ENCODE results near the gene ADTRP.

DNA sequence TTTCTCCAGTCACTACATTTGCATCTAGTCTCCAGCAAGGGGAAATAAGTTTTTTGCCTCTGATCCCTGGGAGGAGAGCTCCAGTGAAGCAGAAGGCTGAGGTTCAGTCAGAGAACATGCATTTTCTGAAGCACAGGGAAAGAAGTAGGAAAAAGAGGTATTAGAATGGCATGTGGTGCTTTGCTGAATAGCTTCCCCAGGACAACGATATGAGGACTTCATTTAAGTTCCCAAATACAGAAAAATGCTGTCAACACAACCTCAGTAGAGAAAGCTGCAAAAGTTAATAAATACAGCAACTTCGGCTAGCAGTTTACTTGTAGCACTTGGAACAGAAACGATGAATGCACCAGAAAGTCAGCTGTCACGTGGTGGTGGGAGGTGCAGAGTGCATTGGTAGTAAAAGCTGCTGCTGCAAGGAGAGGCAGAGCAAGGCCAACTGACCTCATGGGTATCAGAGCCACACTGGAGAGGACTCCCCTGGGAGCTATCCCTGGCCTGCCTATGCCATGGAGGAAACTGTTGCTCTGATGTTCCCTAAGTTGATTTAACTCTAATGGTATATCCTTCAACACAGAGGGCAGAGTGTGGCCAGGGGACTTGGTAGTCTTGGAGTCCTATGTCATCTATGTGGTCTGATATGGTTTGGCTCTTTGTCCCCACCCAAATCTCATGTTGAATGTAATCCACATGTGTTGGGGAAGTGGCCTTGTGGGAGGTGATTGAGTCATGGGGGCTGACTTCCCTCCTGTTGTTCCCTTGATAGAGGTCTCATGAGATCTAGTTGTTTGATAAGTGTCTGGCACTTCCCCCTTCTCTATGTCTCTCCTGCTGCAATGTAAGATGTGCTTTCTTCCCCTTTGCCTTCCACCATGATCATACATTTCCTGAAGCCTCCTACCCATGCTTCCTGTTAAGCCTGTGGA lies 85.9 kb downstream of the ADTRP start:
- TF ChIP-seq POLR2A (IDR thresholded peaks at IDR 0.05): no peak
- no peak for TF ChIP-seq POLR2AphosphoS5 (IDR thresholded peaks at IDR 0.05)
- TF ChIP-seq, protein P1, sequence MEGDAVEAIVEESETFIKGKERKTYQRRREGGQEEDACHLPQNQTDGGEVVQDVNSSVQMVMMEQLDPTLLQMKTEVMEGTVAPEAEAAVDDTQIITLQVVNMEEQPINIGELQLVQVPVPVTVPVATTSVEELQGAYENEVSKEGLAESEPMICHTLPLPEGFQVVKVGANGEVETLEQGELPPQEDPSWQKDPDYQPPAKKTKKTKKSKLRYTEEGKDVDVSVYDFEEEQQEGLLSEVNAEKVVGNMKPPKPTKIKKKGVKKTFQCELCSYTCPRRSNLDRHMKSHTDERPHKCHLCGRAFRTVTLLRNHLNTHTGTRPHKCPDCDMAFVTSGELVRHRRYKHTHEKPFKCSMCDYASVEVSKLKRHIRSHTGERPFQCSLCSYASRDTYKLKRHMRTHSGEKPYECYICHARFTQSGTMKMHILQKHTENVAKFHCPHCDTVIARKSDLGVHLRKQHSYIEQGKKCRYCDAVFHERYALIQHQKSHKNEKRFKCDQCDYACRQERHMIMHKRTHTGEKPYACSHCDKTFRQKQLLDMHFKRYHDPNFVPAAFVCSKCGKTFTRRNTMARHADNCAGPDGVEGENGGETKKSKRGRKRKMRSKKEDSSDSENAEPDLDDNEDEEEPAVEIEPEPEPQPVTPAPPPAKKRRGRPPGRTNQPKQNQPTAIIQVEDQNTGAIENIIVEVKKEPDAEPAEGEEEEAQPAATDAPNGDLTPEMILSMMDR (IDR thresholded peaks at IDR 0.05): no peak
